Measurements from ENCODE around the gene RIPK1. TPM values are rescaled to one million over a fixed set of nuclear protein-coding genes. Genes with fewer than 3 reads are reported as not detected.

The RIPK1 gene
- total and polyA plus RNA-seq, 9 of the 15 experiments (the other 6 are each of a cell fraction or from before 2014, with no cell fraction given), result 3.8 to 24.9 (median 17.7) TPM

DNA sequence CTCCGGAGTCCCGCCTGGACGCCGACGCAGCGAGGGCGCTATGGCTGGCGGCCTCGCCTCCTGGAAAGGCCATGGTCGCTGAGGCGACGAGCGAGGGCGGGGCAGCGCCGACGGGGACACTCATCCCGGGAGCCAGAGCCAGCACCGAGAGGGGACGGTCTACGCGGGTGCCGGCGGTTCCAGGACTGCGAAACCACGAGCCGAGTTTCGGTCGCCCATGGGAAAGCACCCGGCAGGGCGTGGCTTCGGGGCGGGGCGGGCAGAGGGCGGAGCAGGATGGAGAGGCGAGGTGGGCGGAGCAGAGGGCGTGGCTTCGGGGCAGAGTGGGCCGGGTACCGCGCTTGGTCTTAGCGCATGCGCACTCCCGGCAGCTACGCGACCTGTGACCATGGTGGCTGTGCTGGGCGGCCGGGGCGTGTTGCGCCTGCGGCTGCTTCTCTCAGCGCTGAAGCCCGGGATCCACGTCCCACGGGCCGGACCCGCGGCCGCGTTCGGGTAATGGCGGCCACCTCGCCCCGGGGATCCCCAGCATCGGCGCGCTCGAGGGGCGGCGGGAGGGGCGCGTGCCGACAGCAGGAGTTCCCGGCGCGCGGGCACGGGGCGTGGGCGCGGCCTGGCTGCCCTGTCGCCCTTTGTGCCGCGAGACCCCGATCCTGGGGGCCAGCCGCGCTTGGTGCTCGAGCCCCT lies 50.2 kb downstream of the RIPK1 start, which contains the start of gene BPHL (continued):
- 0 out of 4 replicates have a peak, but pooled peaks of 1 of the 2 experiments have one; percentile 62 for TF ChIP-seq UBTF (IDR thresholded peaks at IDR 0.05; ENCODE audit: borderline replicate concordance in 1 of 2, low read depth in 2 of 2, low read length in 2 of 2)
- TF ChIP-seq KDM2B (CRISPR knock-in tag; IDR thresholded peaks at IDR 0.05), result peak; percentile 48; the same call in 1 of the 2 replicates
- peak; percentile 95 to 96 for TF ChIP-seq NRF1 (conservative IDR thresholded peaks at IDR 0.05 in 1 of 2, IDR thresholded peaks at IDR 0.05 in 1 of 2)
- TF ChIP-seq NR3C1 (CRISPR knock-in tag; IDR thresholded peaks at IDR 0.05), result peak; percentile 83; the same call in 1 of the 2 replicates
- no peak for TF ChIP-seq NR4A1 (CRISPR knock-in tag; IDR thresholded peaks at IDR 0.05)
- peak; percentile 47; the same call in 1 of the 2 replicates for TF ChIP-seq NR4A1 (tag; IDR thresholded peaks at IDR 0.05)
- TF ChIP-seq ZNF253 (CRISPR knock-in tag; conservative IDR thresholded peaks at IDR 0.05), result no peak
- no peak for TF ChIP-seq ZNF436 (CRISPR knock-in tag; IDR thresholded peaks at IDR 0.05)
- TF ChIP-seq CSDE1 (IDR thresholded peaks at IDR 0.05), result no peak
- TF ChIP-seq, protein P1, sequence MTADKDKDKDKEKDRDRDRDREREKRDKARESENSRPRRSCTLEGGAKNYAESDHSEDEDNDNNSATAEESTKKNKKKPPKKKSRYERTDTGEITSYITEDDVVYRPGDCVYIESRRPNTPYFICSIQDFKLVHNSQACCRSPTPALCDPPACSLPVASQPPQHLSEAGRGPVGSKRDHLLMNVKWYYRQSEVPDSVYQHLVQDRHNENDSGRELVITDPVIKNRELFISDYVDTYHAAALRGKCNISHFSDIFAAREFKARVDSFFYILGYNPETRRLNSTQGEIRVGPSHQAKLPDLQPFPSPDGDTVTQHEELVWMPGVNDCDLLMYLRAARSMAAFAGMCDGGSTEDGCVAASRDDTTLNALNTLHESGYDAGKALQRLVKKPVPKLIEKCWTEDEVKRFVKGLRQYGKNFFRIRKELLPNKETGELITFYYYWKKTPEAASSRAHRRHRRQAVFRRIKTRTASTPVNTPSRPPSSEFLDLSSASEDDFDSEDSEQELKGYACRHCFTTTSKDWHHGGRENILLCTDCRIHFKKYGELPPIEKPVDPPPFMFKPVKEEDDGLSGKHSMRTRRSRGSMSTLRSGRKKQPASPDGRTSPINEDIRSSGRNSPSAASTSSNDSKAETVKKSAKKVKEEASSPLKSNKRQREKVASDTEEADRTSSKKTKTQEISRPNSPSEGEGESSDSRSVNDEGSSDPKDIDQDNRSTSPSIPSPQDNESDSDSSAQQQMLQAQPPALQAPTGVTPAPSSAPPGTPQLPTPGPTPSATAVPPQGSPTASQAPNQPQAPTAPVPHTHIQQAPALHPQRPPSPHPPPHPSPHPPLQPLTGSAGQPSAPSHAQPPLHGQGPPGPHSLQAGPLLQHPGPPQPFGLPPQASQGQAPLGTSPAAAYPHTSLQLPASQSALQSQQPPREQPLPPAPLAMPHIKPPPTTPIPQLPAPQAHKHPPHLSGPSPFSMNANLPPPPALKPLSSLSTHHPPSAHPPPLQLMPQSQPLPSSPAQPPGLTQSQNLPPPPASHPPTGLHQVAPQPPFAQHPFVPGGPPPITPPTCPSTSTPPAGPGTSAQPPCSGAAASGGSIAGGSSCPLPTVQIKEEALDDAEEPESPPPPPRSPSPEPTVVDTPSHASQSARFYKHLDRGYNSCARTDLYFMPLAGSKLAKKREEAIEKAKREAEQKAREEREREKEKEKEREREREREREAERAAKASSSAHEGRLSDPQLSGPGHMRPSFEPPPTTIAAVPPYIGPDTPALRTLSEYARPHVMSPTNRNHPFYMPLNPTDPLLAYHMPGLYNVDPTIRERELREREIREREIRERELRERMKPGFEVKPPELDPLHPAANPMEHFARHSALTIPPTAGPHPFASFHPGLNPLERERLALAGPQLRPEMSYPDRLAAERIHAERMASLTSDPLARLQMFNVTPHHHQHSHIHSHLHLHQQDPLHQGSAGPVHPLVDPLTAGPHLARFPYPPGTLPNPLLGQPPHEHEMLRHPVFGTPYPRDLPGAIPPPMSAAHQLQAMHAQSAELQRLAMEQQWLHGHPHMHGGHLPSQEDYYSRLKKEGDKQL (CRISPR knock-in tag; IDR thresholded peaks at IDR 0.05; ENCODE audit: borderline replicate concordance), result no peak
- no peak for TF ChIP-seq MAFK (IDR thresholded peaks at IDR 0.05; ENCODE audit: low read length)
- TF ChIP-seq, protein P2, sequence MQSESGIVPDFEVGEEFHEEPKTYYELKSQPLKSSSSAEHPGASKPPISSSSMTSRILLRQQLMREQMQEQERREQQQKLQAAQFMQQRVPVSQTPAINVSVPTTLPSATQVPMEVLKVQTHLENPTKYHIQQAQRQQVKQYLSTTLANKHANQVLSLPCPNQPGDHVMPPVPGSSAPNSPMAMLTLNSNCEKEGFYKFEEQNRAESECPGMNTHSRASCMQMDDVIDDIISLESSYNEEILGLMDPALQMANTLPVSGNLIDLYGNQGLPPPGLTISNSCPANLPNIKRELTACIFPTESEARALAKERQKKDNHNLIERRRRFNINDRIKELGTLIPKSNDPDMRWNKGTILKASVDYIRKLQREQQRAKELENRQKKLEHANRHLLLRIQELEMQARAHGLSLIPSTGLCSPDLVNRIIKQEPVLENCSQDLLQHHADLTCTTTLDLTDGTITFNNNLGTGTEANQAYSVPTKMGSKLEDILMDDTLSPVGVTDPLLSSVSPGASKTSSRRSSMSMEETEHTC (IDR thresholded peaks at IDR 0.05), result peak; percentile 48
- TF ChIP-seq CEBPB (tag; IDR thresholded peaks at IDR 0.05), result no peak
- TF ChIP-seq HINFP (tag; conservative IDR thresholded peaks at IDR 0.05; ENCODE audit: low read depth), result no peak
- TF ChIP-seq ZNF316 (IDR thresholded peaks at IDR 0.05), result peak; percentile 40; the same call in 1 of the 2 replicates
- peak; percentile 16; the same call in 1 of the 2 replicates for TF ChIP-seq ARID1B (IDR thresholded peaks at IDR 0.05)
- no peak for TF ChIP-seq NFATC3 (IDR thresholded peaks at IDR 0.05)
- no peak; the same call in 1 of the 2 replicates for TF ChIP-seq KAT7 (CRISPR knock-in tag; IDR thresholded peaks at IDR 0.05; ENCODE audit: borderline replicate concordance)
